VCaP (cell line): ENCODE measurements around the gene COL21A1.

ENCODE experiments used
- H3K27ac ChIP-seq: fragments of 450-650 bp; 2 replicates; pipeline ENCODE4 v1.5.1; 2017
- CTCF ChIP-seq: fragments of 450-650 bp; conservative IDR thresholded peaks from 2 replicates; pipeline ENCODE4 v1.5.1; 2017; ENCODE audit warnings: mild to moderate bottlenecking, moderate library complexity

Gene COL21A1

DNA sequence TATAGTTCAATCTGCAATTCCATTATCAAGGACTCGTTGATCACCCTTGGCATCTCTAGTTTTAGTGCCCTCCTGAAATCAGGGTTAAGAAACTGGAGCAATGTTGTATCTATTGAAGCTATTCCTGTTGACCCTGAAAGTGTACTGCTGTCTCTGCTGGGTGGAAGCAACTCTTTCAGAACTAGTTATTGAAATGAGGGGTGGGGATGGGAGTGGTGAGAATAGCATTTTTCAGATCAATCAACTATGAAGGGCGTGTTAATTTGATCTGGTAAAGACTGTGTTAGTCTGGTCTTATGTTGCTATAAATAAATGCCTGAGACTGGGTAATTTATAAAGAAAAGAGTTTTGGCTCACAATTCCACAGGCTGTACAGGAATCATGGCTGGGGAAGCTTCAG lies 219.5 kb downstream of the COL21A1 start:
- H3K27ac ChIP-seq, result no peak overlapping the region
- TF ChIP-seq CTCF, result no peak

- no peak overlapping the region for H3K27ac ChIP-seq
- TF ChIP-seq CTCF, result no peak
Measured at GRCh38 chr6:56026455-56027180, 220.8 kb downstream of the COL21A1 start.

GRCh38 chr6:56025795-56026194 lies 221.6 kb downstream of the COL21A1 start:
- no peak overlapping the region for H3K27ac ChIP-seq
- TF ChIP-seq CTCF, result no peak

DNA sequence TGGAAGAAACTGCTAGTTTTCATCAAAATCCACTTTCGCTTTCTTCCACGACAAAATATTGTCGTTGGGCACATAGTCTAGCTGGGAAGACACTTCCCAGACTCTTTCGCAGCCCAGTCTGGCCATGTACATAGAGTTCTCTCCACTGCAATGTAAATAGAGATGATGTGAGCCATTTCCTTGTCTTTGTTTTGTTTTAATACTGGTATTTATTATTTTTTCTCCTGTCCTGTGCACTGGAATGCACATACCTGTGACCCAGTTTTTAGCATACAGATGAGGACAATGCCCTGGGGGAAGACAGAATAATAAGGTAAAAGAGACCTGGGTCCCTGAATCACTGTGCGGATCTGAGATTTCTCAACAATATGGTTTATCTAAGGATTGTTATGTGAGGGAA lies 222.4 kb downstream of the COL21A1 start:
- H3K27ac ChIP-seq, result no peak overlapping the region
- no peak for TF ChIP-seq CTCF

DNA sequence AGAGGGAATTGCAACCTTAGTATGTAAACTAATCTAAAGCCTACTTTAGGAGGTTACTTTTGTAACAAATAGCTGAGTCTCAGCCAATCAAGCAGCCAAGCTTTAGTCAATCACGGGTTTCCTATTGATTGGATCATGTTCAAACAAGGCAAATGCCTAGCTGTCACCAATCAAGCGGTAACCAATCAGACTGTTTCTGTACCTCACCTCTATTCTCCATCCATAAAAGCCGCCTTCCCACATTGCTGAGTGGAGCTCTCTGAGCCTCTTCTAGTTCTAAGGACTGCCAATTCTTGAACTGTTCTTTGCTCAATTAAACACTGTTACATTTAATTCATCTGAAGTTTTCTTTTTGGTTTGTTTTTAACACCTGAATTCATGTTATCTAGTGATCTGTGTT lies 223.6 kb downstream of the COL21A1 start:
- TF ChIP-seq CTCF, result no peak
- no peak overlapping the region for H3K27ac ChIP-seq

DNA sequence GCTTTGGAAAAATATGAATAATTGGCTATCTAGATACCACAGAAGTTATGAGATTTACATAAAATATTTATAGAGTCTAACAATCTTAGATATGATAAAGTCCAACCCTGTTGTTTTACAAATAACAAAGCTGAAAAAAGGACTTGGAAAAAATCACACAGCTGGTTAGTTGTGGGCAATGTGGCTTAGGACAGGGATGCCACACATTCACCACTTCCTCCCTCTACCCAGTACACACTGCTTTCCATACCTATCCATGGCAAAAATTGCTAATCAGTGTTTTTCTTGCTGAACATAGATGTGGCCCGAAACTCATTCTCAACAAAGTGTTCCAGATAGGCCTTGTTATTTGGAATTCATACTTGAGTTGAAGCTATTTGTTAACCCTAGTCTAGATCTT lies 224.7 kb downstream of the COL21A1 start:
- TF ChIP-seq CTCF, result no peak
- H3K27ac ChIP-seq, result no peak overlapping the region

GRCh38 chr6:56021943-56022342 lies 225.4 kb downstream of the COL21A1 start:
- H3K27ac ChIP-seq, result no peak overlapping the region
- TF ChIP-seq CTCF, result no peak
